DMS153 (cell line): ENCODE data around the gene SPON2.

ENCODE experiments used
- DNase-seq: peaks from one replicate; lab custom pipeline; 2025; lab: John Stamatoyannopoulos, UW

SPON2 gene

DNA sequence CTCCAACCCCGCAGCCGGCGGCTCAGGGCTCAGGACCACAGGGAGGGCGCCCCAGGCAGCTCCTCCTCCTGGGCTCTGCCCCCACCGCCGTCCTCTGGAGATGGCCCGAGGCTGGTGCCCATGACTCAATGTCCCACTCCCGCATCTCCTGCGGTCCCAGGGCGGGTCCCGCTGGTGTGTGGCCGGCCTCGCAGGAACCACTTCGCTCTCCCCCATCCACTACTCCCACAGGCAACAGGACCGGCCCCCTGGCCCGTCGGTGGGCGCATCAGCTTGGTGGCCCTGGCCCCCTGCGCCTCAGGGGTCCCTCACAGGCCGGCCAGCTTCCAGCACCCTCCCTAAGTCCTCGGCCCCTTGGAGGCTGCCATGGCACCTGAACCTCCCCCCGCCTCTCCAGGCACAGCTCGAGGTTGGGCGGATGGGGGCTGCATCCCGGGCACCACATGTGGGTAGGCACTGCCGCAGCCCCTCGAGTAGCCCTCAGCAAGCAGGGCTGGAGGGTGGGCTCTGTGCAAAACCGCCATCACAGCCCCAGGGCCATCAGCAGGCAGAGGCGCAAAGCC is 22.8 kb upstream of the SPON2 start:
- no peak for DNase-seq

DNA sequence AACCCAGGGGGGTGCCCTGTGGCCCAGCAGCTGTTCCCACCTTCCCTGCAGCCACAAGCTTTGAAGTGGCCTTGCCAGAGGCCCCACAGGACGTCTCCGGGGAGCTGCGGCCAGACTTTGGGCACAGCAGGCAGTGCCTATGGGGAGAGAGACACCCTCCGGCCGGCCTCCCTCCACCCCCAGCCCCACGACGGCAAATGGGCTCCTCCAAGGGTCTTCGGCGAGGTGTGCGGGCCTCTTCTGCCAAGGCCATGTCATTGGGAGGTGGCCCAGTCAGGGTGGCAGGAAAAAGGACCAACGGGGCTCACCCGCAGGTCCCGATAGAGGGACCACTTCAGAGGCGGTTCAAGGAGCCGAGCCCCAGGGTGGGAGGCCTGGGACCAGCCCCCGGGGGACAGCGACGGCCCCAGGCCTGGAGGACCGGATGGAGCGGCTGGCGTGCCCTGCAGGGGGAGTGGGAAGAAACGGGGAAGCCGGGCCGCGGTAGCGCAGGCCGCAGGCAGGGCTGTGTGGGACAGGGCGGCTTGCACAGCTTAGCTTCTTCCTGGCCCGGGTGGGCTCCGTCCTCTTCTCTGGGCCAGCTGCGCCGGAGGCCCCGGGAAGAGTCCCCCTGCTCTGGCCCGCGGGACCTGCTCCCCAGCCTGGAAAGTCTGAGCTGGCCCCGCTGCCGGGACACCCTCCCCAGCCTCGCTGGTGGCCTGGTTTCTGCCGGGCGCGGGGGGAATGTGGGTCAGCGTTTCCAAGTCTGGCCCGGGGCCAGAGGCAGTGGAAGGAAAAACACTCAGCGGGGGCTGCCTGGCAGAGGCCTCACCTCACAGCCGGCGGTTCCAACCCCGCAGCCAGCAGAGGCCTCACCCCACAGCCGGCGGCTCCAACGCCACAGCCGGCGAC is 21.9 kb upstream of the SPON2 start:
- DNase-seq = no peak

DNA sequence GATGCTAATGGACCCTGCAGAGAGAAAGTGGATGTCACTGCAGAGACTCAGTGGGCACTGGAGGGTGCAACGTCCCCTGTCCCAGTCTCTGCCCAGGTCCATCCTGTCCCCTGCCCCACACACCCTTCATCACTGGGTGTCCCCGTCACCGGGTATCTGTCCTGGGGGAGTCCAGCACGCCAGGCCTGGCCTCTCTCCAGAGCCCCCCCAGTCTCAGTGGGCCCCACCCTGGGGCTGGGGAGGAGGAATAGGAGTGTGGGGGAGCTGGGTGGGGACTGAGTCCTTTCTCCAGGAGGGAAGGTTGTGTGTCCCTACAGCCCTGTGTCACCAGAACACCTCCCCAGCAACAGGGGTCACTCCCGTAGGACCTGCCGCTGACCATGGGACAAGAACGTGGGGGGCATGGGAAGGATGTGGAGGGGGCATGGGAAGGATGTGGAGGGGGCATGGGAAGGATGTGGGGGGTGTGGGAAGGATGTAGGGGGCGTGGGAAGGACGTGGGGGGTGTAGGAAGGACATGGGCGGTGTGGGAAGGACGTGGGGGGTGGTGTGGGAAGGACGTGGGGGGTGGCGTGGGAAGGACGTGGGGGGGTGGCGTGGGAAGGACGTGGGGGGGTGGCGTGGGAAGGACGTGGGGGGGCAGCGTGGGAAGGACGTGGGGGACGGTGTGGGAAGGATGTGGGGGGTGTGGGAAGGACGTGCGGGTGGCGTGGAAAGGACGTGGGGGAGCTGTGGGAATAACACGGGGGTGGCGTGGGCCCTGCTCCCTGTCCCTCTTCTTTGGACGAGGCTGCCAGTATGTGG is 21.0 kb upstream of the SPON2 start:
- DNase-seq = no peak

DNA sequence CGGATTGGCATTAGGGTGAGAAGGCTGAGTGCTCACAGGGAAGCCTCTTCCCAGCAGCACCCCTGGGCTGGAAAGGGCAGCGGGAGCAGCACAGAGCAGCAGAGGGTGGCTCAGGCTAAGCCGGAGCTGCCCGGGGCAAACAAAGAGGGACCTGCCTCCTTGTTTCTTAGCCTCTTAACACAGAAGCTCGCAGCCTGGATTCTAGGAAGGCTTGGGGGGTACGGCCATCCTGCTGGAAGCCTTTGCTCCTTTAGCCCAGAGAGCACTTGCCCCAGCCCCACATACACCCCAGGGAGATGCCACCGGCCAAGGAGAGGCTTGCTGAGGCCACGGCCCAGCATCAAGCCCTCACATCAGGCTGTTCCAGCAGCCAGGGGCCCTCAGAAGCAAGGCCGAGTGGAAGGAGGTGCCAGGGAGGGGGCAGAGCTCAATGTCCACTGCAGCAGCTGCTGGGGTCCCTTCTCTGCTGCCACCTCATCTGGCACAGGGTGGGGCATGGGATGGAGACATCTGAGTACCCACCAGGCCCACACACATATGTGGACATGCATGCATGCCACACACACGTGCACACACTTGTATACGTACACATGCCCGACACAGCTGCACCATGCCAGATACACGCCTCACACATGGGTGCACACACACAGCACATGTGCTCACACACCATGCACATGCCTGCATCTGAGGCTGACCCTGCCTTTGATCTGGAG is 20.3 kb upstream of the SPON2 start:
- no peak for DNase-seq

DNA sequence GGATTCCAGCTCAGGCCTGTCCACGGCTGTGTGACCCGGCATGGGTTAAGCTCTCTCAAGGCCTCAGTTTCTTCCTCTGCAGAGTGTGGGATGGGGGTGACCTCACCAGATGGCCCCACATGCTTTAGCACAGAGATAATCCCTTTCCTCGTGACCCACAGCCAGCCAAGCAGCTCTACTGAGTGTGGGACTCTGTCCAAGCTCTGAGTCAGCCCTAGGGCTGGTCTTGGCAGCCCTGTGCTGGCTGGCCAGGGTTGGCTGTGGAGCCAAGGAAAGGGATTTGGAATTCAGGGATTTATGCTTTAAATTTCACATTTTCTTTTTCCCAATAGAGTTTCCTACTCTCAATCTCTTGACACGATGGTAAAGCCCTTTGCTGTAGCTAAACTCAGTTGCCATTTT is 19.7 kb upstream of the SPON2 start:
- no peak for DNase-seq

DNA sequence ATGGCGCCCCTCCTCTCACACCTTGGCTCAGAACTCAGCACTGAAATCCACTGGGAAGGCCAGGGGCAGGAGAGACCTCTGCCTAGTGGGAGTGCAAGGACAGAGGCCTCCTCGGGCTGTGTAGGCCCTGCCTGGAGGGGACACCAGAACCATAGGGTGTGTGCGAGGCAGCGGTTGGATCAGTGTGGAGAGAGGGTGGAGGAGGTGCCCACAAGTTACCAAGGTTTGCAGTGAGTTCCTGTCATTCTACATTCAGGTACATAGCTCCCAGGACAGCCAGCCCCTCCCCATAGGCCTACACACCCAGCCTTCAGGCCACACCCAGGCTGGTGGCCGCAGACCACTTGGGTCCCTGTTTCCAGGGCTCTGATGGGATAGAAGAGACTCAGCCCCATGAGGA is 19.2 kb upstream of the SPON2 start:
- DNase-seq = no peak

DNA sequence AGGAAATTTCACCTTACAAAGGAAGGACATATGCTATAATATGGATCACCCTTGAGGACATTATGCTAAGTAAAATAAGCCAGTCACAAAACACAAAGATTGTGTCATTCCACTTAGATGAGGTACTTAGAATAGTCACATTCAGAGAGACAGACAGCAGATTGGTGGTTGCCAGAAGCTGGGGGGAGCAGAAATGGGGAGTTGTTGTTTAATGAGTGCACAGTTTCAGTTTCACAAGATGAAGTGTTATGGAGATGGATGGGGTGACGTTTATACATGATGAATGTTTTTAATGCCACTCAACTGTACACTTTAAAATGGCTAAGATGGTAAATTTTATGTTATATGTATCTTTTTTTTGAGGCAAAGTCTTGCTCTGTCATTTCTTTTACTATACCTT is 14.8 kb upstream of the SPON2 start:
- no peak for DNase-seq

DNA sequence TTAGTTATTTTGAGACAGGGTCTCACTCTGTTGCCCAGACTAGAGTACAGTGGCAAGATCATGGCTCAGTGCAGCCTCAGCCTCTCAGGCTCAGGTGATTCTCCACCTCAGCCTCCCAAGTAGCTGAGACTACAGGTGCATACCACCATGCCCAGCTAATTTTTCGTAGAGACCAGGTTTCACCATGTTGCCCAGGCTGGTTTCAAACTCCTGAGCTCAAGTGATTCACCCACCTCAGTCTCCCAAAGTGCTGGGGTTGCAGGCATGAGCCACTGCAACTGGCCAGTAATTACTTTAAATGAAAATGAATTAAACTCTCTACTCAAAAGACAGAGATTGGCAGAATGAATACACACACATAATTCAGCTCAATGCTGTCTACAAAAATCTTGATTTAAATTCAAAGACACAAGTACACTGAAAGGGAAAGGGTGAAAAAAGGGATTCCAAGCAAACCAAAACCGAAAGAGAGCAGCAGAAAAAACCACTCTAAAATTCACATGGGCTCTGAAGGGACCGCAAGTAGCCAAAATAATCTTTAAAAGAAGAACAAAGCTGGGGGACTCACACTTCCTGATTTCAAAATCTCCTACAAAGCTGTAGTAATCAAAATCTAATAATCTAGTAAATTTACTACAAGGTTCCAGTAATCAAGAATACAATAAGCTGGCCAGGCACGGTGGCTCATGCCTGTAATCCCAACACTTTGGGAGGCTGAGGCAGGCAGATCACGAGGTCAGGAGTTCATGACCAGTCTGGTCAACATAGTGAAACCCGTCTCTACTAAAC is 11.8 kb upstream of the SPON2 start:
- no peak for DNase-seq

DNA sequence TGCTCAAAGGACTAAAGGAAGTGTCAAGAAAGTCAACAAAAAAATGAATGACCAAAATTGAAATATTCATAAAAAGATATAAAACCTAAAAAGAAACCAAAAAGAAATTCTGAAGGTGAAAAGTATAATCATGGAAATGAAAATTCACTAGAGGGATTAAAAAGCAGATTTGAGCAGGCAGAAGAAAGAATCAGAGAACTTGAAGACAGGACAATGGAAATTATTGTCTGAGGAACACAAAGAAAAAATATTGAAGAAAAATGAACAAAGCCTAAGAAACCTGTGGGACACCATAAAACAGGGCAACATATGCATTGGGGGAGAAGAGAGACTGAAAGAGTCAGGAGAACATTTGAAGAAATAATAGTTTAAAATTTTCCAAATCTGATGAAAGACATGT is 9.9 kb upstream of the SPON2 start:
- no peak for DNase-seq

DNA sequence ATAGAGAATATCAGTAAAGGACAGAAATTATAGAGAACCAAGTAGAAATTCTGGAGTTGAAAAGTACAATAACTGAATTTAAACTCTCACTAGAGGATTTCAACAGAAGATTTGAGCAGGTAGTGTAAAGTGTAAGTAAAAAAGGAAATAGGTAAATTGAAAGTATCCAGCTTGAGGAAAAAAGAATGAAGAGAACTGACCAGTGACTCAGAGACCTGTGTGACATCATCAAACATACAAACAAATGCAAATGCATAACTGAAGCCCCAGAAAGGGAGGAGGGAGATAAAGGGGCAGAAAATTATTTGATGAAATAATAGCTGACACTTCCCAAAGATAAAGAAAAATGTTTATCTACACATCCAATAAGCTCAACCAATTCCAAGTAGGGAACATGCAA is 8.3 kb upstream of the SPON2 start:
- DNase-seq = no peak

DNA sequence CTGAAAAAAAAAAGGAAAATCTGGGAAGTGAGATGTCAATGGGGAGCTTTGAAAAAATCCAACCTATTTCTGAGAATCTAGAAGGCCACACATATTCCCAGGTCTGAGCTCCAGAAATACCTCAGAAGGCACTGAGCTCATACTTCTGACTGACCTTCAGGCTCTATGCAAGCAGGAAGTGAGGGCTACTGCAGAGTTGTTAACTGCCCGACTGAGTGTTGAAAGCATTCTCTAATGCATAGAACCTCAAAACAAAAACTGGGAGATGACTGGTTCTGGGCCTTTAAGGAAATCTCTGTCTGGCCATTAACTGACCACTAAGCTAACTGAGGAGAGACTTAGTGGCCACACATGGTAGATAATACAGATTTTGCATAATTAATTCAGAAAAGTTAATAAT is 7.6 kb upstream of the SPON2 start:
- no peak for DNase-seq

DNA sequence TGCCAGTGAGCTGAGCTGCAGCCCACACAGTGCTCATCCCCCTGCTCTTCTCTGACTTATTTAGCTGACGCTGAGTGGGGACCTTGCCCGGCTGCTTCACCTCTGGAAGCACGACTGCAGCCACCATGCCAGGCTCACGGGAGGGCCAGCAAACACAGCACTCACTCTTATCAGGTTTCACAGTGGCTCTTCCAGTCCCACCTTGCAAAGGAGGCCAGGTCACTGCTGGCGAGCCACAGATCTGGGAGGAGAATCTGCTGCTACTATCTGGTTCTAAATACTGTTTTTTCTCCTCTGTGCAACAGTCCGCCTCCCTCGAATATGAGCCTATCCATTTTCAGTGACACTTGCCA is 6.7 kb upstream of the SPON2 start:
- DNase-seq = no peak

DNA sequence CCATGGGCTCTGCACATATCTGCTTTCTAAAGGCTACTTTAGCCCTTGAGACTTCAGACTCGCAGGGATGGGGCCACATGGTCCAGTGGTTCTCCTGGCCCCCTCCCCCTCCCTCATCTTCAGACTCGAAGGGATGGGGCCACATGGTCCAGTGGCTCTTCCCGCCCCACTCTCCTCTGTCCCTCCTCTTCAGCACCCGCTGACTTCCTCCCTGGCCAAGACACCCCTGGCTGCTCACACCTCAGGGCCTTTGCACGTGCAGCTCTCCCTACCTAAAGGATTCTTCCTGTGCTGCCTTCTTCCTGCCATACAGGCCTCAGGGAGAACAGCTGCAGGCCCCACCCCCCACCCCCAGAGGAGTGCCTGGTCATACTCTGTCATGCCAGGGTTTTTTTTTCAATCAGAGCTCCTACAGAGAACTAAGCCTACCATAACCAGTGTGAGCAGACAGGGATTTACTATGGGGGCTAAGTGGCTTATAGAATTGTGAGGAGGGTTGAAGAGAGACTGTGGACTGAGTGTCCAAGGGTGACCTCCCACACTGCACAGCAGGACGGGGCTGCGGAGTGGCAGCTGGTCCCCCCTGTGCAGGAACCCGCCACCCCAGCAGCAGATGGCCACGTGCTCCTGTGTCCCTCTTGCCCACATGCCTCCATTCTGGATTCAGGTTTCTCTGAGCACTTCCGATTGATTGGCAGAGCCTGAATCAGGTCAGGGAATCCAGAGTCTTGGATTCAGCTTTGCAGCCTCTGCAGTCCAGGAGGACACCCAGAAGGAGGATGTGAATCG is 6.1 kb upstream of the SPON2 start:
- DNase-seq = no peak

DNA sequence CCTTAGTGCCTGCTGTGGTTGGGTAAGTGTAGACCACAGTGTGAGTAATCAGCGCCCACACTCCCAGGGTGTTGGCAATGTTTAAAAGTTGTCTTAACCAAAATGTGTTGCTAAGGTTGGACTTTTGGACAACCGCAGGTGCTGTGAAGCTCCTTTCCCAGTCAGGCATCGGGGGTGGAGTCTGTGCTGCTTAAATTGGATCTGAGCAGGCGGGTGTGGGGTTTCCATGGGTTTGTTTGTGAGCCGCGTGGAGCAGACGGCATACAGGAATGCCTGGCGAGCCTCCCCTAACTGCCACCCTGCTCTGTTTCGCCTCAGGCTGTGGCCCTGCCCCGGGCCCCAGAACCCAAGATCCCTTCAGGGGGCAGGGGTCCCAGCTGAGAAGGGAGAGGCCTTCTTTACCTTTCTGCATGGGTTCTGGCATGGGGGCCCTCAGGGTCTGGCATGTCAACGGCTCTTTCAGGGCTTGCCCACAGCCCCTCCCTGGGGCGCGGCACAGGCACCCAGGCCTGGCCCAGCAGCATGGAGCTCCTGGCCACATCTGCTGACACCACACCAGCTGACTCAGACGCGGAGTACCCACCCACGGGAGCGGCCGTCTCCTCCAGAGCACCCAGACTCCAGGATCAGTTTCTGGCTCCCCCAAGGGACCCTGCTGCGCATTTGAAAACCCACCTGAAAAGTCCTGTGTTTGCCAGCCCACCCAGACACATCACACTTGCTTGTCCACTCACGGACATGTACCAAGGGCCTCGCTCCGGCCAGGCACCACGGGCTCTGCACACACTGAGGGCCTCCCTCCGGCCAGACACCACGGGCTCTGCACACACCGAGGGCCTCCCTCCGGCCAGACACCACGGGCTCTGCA is 5.1 kb upstream of the SPON2 start:
- DNase-seq = no peak

DNA sequence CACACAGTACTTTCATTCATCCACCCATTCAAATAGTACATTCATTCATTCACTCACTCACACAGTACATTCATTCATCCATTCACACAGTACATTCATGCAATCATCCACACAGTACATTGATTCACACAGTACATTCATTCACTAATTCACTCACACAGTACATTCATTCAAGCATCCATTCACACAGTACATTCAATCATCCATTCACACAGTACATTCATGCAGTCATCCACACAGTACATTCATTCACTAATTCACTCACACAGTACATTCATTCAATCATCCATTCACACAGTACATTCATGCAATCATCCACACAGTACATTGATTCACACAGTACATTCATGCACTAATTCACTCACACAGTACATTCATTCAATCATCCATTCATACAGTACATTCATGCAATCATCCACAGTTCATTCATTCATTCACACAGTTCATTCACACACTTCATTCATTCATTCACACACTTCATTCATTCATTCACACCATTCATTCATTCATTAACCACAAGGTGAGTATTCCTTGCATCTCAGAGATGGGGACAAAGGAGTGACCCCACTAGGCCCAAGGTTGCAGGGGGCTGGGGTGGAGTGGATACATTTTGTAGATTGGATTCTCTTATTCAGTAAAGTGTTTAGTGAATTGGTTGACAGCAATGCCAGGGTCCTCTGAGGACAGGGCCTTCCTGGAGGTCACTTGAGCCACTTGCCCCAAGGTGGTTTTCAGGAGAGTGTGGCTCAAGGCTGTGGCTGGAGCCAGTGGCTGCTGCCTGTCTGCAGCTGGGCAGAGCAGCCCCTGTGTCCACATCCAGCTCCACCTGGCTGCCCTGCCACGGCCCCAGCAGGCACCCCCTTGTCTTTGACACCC is 4.3 kb upstream of the SPON2 start:
- DNase-seq = no peak

DNA sequence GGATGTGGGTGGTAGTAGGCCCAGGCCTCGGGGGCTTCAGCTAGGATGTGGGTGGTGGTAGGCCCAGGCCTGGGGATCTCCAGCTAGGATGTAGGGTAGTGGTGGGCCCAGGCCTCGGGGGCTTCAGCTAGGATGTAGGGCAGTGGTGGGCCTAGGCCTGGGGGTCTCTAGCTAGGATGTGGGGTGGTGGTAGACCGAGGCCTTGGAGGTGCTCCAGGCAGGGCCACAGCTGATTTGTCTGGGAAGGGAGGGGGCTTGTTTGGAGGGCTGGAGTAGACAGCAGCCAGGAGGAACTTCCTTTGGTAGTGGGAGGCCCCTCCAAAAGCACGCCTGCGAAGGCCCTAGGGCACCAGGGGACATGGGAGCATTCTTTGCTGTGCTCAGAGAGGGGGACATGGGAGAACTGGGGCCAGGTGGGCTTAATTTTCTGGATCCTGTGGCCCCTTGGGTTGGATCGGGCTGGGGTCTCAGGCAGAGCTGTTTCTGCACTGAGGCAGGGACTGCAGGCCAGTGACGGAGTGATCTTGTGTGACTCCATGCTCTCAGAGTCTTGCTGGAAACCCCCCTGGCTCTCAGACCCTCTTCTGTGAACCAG is 3.3 kb upstream of the SPON2 start:
- no peak for DNase-seq

DNA sequence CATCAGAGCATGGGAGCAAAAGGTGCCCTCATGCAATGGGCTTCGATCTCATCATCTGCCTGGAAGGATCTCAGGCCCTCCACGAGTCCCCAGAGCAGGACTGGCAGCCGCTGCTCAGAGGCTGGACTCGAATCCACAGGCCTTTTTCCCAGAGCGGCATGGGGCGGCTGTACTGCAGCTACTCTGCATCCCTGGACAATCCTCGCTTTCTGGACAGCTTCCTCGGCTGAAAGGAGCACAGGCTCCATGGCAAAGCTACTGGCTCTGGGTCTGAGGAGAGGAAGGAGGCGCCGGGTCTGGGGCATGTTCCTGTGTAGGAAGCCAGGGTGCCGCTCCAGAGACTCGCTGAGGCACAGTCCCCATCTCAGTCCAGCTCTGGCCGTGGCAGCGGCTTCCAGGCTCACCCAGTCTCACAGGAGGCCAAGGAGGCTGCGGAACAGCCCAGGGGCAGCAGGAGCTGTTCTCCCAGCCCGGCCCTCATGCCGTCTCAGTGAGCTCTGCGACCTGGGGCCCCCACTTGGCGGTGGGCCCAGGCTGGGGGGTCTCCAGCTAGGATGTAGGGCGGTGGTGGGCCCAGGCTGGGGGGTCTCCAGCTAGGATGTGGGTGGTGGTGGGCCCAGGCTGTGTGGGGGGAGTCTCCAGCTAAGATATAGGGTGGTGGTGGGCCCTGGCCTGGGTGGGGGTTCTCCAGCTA is 2.7 kb upstream of the SPON2 start:
- no peak for DNase-seq
